HG03442 (cell line): Measurements from ENCODE around the gene PTRHD1.

Experiments used
- ATAC-seq: cut with Tn5 transposase; IDR thresholded peaks from one replicate; pipeline ENCODE4 v1.9.1; 2021; ENCODE audit warnings: mild to moderate bottlenecking, moderate library complexity; ENCODE audit not compliant: unreplicated experiment

Gene PTRHD1

GRCh38 chr2:24830786-24831185 is 37.6 kb upstream of the PTRHD1 start:
- no peak for ATAC-seq

DNA sequence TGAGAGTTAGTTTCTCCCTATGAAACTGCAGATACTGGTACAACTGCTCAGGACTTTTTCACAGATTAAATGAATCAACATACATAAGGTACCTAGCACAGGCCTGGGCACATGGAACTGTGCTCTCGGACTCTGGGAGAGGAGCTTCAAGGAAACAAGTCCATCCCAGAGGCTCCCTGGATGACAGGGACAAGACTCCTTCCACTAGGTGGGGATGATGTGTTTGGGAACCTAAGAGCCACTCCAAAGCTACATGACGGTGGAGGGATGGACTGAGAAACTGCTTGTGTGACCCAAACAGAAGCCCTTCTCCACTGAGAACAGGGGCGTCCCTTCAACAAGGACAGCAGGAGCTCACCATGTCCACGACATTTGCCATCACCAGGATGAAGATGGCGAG is 37.2 kb upstream of the PTRHD1 start:
- ATAC-seq, result no peak

DNA sequence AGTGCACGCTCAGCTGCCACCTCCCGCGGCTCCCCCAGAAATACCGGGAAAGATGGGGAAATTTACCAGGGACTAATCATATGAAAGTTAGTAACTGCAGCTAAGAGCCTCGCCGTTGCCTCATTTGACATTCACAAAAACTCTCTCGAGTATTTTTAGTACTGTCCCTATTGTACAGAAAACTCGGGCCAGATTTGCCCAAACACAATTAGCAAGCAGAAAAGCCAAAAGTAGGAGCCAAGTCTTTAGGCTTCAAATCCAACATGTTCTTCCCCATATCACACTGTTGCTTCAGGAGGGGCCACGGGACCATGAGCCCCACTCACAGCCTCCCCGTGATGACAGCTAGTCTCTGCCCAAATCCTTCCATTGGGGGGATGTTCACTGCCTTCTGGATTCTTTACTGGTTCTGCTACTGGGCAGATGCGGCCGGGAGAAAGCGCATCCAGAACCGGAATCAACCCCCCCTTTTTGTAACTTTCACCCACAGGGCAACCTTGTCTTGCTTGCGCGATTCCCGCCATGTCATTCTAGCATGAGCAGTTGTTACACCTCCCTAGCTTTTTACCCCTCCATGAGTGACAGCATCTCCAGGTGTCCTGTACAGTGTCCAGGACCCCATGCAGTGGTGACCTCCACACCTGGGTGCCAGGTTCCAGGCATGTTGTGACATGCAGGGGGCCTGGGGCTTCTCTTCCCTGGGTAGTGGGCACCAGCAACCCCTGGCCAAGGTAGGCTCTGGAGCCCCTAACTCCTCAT is 35.2 kb upstream of the PTRHD1 start:
- ATAC-seq, result no peak

DNA sequence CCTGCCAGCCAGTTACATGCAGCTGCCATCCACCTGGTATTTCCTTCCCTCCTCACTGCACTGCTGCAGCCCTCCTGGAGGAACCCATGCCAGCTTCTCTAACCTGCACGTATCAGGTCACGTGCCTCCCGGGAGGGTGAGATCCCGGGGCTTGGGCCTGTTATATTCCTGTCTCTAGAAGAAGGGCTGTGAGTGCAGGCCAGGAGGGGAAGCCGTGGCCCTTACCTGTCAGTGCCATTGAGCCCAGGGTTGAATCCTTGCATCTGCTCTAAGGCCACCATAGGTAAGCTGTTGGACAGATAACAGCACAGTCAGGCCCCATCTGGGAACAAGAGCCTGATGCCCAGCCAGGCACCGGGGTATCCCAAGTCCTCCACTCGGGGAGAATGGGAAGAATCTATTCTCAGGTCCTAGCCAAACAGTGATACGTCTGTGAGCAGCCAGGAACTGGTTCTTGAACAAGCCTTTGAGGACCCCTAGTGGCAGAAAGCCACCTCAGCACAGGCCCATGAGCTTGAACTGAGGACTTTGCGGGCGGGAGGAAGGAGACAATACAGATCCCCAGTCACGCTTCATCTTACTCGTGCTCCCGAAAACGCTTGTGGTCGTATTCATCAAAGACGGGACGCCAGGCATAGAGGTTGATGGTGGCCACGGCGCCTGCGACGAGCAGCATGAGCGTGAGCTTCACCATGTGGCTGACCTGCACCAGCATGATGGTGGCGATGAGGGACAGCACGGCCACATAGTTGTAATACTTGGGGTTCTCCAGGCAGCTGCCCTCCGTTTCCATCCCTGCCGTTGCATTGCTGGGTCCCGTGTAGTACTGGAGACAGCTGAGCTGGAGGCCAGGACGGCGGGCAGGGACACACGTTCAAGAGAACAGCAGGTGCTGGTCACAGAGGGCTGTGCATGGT is 34.4 kb upstream of the PTRHD1 start:
- ATAC-seq, result peak; percentile 74

GRCh38 chr2:24826773-24827145 is 33.6 kb upstream of the PTRHD1 start:
- ATAC-seq, result no peak

- ATAC-seq, result no peak
Observed at GRCh38 chr2:24825883-24826772, 32.9 kb upstream of the PTRHD1 start.

- ATAC-seq, result no peak
Observed at GRCh38 chr2:24824966-24825882, 32.0 kb upstream of the PTRHD1 start.

- ATAC-seq, result no peak
Observed at GRCh38 chr2:24824071-24824588, 30.9 kb upstream of the PTRHD1 start.

DNA sequence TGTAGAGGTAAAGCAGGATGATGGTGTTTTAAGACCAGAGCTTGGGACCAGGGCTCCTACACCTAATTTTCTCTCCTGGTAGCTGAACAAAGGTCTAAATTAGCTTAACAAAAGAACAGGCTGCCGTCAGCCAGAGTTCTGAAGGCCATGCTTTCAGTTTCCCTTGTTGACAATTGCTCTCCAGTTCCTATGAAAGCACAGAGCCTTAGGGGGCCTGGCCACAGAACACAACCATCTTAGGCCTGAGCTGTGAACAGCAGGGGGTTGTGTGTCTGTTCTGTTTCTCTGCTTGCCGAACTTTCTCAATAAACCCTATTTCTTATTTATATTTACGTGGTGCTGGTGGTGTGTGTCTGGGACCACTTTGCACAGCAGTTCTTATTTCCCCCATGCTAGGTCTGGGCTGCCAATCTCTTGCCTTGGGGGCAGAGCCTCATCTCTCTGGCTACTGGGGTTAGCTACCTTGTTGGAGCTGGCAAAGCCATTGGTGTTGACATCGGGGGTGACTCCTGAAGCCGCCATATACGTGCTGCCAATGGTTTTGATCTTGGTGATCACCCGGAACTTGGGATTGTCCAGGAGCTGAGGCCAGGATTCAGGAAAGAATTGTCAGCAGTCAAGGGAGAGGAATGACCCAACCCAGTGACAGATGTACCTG is 29.0 kb upstream of the PTRHD1 start:
- no peak for ATAC-seq

DNA sequence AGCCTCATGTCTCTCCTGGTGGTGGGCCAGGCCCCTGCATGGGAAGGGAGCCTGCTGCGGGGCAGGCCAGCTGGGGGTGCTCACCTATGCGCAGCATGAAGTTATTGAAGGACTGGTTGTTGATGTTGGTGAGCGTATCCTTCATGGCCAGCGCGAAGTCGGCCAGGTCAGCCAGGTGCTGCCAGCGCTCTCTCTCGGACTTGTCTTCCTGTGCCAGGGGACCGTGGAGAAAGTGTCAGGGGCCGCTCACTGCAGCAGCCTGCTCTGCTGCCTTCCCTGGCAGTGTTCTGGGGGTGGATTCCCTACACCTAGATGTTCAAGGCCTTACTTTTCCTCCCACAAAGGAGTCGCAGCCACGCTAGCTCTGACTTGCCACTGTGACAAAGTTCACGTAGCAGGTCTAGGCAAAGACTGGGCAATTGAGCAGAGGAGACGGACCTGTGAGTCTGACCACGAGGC is 28.3 kb upstream of the PTRHD1 start:
- ATAC-seq, result no peak

GRCh38 chr2:24820598-24821432 is 27.6 kb upstream of the PTRHD1 start:
- no peak for ATAC-seq

- no peak for ATAC-seq
Observed at GRCh38 chr2:24820175-24820513, 27.0 kb upstream of the PTRHD1 start.

- no peak for ATAC-seq
Observed at GRCh38 chr2:24819442-24820174, 26.4 kb upstream of the PTRHD1 start.

DNA sequence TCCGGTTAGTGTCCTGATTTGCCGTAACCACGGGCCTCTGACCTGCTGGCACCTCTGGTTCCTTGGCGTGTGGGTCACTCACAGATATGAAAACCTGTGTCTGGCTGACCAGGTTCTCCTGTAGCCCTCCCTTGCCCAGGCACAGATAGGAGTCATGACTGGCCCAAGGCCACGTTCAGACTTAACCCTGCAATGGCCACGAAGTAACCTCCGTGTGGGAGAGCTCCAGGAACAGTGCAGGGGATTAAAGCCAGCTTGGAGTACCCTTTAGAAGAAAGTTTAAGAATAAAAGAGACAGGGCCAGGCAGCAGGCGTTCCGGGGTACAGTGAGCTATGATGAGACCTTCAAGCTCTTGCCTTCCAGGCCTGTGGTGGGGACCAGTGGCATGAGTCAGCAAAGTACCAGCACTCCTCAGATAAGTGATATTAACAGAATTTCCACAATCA is 25.6 kb upstream of the PTRHD1 start:
- ATAC-seq, result no peak

DNA sequence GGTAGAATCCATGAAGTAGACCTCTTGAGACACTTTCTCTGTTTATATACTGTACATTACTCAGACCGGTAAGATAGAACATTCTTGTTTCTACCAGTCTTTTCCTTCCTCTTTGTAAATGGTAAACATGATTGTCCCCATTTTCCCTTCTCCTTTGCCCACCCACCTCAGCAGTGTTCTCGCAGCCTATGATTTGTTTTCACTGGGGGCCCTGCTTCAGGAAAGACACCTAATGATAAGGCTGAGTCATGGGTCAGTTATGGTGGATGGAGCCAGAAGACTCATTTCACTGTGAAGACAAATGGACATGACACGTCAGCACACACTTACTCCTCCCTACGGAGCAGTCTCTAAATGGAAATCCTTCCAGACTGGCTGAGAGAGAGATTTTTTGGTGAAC is 23.7 kb upstream of the PTRHD1 start:
- no peak for ATAC-seq

DNA sequence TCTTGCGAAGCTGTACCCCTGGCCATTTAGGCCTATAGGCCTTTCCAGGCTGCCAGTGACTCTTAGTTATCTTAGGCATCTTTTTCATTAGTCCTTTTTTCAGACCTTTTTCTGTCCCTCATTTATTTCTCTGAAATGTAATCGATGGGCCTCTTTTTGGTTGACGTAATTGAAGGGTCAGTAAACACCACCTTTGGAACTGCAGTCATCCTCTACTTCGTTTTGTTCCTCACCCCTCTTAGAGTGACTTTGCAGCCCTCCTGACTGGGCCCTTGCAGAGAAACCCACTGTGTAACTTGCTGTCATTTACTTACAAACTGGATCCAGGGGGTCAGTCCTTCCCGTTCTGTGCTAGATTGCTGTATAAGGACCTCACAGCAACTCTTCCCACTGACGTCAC is 23.2 kb upstream of the PTRHD1 start:
- ATAC-seq, result no peak

- no peak for ATAC-seq
Observed at GRCh38 chr2:24815171-24815570, 22.0 kb upstream of the PTRHD1 start.

DNA sequence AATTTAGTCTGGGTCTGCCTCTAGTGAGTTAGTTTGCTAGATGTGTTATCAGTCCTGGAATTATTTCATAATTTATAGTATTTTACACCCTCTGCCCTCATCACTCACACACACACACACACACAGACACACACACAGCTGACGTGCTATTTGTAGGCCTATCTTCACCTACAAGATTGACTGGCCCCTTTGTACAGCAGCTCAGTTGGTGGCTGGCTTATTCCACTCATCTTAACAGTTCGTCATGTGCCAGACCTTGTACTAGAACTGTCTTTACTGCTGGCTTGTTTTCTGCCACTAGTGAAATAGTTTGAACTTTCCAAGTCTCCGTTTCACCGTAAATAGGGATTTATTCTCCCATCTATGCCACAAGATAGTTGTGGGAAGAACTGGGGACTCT is 21.3 kb upstream of the PTRHD1 start:
- no peak for ATAC-seq
